ENCODE results near the gene KIF4A.
A peak's percentile ranks its signal among the peaks of the same experiment; 100 is the strongest.

The KIF4A gene

GRCh38 chrX:70454441-70455365 lies 164.8 kb downstream of the KIF4A start:
- Mint-ChIP-seq H3K9me3 (no peaks in the 10 kb centered on the region), H3K36me3 (peaks cover 14% of the 10 kb centered on the region), H3K27ac (peak overlapping the region; percentile 94), H3K4me1 (peaks cover 46% of the 10 kb centered on the region), H3K4me3 (peak overlapping the region; percentile 89)
- peak; percentile 78 for ATAC-seq
- DNase-seq (ENCODE audit: low spot score in 2 of 2), result peak; percentile 43 to 82

GRCh38 chrX:70455366-70456202 lies 165.7 kb downstream of the KIF4A start:
- Mint-ChIP-seq H3K9me3 (no peaks in the 10 kb centered on the region), H3K4me3 (peak overlapping the region; percentile 89), H3K36me3 (peaks cover 14% of the 10 kb centered on the region), H3K27ac (peak overlapping the region; percentile 94), H3K4me1 (peaks cover 46% of the 10 kb centered on the region)
- ATAC-seq (no peak), DNase-seq (ENCODE audit: low spot score in 2 of 2) (no peak)

- no peak for ATAC-seq
- Mint-ChIP-seq H3K4me3 (peak overlapping the region; percentile 89), H3K4me1 (peaks cover 46% of the 10 kb centered on the region), H3K9me3 (no peaks in the 10 kb centered on the region), H3K27ac (peak overlapping the region; percentile 94), H3K36me3 (peaks cover 14% of the 10 kb centered on the region)
- DNase-seq (ENCODE audit: low spot score in 2 of 2), result no peak
These were observed 166.4 kb downstream of the KIF4A start for GRCh38 chrX:70456256-70456655.

- DNase-seq (ENCODE audit: low spot score in 2 of 2) (no peak), ATAC-seq (no peak)
- Mint-ChIP-seq H3K9me3 (no peaks in the 10 kb centered on the region), H3K36me3 (peaks cover 17% of the 10 kb centered on the region), H3K27ac (no peak overlapping the region), H3K4me3 (no peak overlapping the region), H3K4me1 (peaks cover 19% of the 10 kb centered on the region)
These were observed 171.1 kb downstream of the KIF4A start for GRCh38 chrX:70461026-70461425.

- H3K4me3 Mint-ChIP-seq, result no peak overlapping the region
- DNase-seq (ENCODE audit: low spot score in 2 of 2), result no peak
- ATAC-seq, result no peak
- H3K27ac Mint-ChIP-seq, result no peak overlapping the region
- no peaks in the 10 kb centered on the region for H3K9me3 Mint-ChIP-seq
- H3K4me1 Mint-ChIP-seq, result peaks cover 10% of the 10 kb centered on the region
- H3K36me3 Mint-ChIP-seq, result peaks cover 14% of the 10 kb centered on the region
These were observed 174.1 kb downstream of the KIF4A start for GRCh38 chrX:70464051-70464450.

- no peak overlapping the region for H3K4me3 Mint-ChIP-seq
- H3K9me3 Mint-ChIP-seq, result no peaks in the 10 kb centered on the region
- no peak overlapping the region for H3K27ac Mint-ChIP-seq
- peaks cover 16% of the 10 kb centered on the region for H3K4me1 Mint-ChIP-seq
- no peak for ATAC-seq
- peaks cover 14% of the 10 kb centered on the region for H3K36me3 Mint-ChIP-seq
- no peak for DNase-seq (ENCODE audit: low spot score in 2 of 2)
These were observed 177.1 kb downstream of the KIF4A start for GRCh38 chrX:70466968-70467367.

- Mint-ChIP-seq H3K9me3 (no peaks in the 10 kb centered on the region), H3K4me1 (peaks cover 16% of the 10 kb centered on the region), H3K27ac (no peak overlapping the region), H3K4me3 (no peak overlapping the region), H3K36me3 (peaks cover 14% of the 10 kb centered on the region)
- no peak for ATAC-seq
- no peak for DNase-seq (ENCODE audit: low spot score in 2 of 2)
These were observed 178.8 kb downstream of the KIF4A start for GRCh38 chrX:70468709-70469108.
